HG02678 (cell line): ENCODE data around the gene CNDP2.
"Not testable (repeated sequence)": the region's sequence is repeated elsewhere in the genome, so short reads cannot be mapped to it uniquely, and the experiment has no call there.

Experiments used
- ATAC-seq: cut with Tn5 transposase; IDR thresholded peaks from one replicate; pipeline ENCODE4 v1.9.1; 2021; ENCODE audit warnings: mild to moderate bottlenecking, moderate library complexity; ENCODE audit not compliant: unreplicated experiment

The CNDP2 gene

GRCh38 chr18:74565164-74565563, 69.0 kb downstream of the CNDP2 start:
- not testable (repeated sequence) for ATAC-seq

- ATAC-seq = not testable (repeated sequence)
These were observed 69.8 kb downstream of the CNDP2 start for GRCh38 chr18:74565993-74566392.

GRCh38 chr18:74567822-74568221, 71.7 kb downstream of the CNDP2 start:
- no peak for ATAC-seq

- ATAC-seq = no peak
These were observed 73.2 kb downstream of the CNDP2 start for GRCh38 chr18:74569401-74569800.

GRCh38 chr18:74570266-74570665, 74.1 kb downstream of the CNDP2 start:
- ATAC-seq = no peak

GRCh38 chr18:74571895-74572680, 75.9 kb downstream of the CNDP2 start:
- ATAC-seq = no peak

- no peak for ATAC-seq
These were observed 76.9 kb downstream of the CNDP2 start for GRCh38 chr18:74573053-74573452.
